ENCODE results near the gene CCDC136.

The CCDC136 gene

GRCh38 chr7:128791121-128791971, at the start of gene CCDC136:
Gene CCDC136 (plus strand): TSS chr7:128791968. CDS start chr7:128792412, 444 bp downstream.
- peak; percentile 63 to 71 for DNase-seq

GRCh38 chr7:128742206-128742605, 49.6 kb upstream of the CCDC136 start:
- DNase-seq = no peak

GRCh38 chr7:128743112-128743772, 48.5 kb upstream of the CCDC136 start:
- DNase-seq = no peak

GRCh38 chr7:128744366-128744905, 47.3 kb upstream of the CCDC136 start:
- DNase-seq = no peak

GRCh38 chr7:128745706-128746105, 46.1 kb upstream of the CCDC136 start:
- DNase-seq = no peak

GRCh38 chr7:128747327-128748079, 44.3 kb upstream of the CCDC136 start:
- DNase-seq = no peak

GRCh38 chr7:128752251-128752650, 39.5 kb upstream of the CCDC136 start:
- DNase-seq = no peak

- no peak for DNase-seq
These were observed 36.5 kb upstream of the CCDC136 start for GRCh38 chr7:128755075-128755818.

GRCh38 chr7:128755819-128756476, 35.8 kb upstream of the CCDC136 start:
- DNase-seq = no peak

GRCh38 chr7:128757203-128757602, 34.6 kb upstream of the CCDC136 start:
- no peak for DNase-seq

- no peak for DNase-seq
These were observed 33.2 kb upstream of the CCDC136 start for GRCh38 chr7:128758553-128758952.

GRCh38 chr7:128759242-128759641, 32.5 kb upstream of the CCDC136 start:
- no peak for DNase-seq

GRCh38 chr7:128763541-128763940, 28.2 kb upstream of the CCDC136 start:
- no peak for DNase-seq

GRCh38 chr7:128767475-128768110, 24.2 kb upstream of the CCDC136 start:
- DNase-seq = no peak

GRCh38 chr7:128770233-128770632, 21.5 kb upstream of the CCDC136 start:
- DNase-seq = no peak

- no peak for DNase-seq
These were observed 18.2 kb upstream of the CCDC136 start for GRCh38 chr7:128773604-128774003.

- no peak for DNase-seq
These were observed 17.6 kb upstream of the CCDC136 start for GRCh38 chr7:128774029-128774689.

- DNase-seq = no peak
These were observed 16.8 kb upstream of the CCDC136 start for GRCh38 chr7:128774921-128775320.

GRCh38 chr7:128775744-128776474, 15.9 kb upstream of the CCDC136 start, which contains the start of gene OPN1SW:
Gene OPN1SW (minus strand): TSS chr7:128775794. CDS start chr7:128775781, 13 bp downstream.
- DNase-seq = no peak
